Ascending aorta (tissue), 2 donors: ENCODE results near the gene HSPBP1. TPM values are rescaled to one million over a fixed set of nuclear protein-coding genes. Genes with fewer than 3 reads are reported as not detected.
"Not testable (repeated sequence)": the region's sequence is repeated elsewhere in the genome, so short reads cannot be mapped to it uniquely, and the experiment has no call there.

Experiments
- DNase-seq, 2 donors: peaks; one replicate each; pipeline ENCODE4 v3.0.0-alpha.2; 2019; ENCODE audit warnings: low spot score in 2 of 2
- H3K27ac ChIP-seq, 2 donors: fragments of 200-600 bp; sonication (generic); one replicate each; pipeline ENCODE4 v1.5.1; 2016 to 2017; ENCODE audit warnings: mild to moderate bottlenecking in 1 of 2
- H3K27me3 ChIP-seq: fragments of 200-600 bp; sonication (generic); one replicate; pipeline ENCODE4 v1.5.1; 2017
- H3K36me3 ChIP-seq, 2 donors: fragments of 200-600 bp; sonication (generic); one replicate each; pipeline ENCODE4 v1.5.1; 2016
- H3K4me1 ChIP-seq, 2 donors: fragments of 200-600 bp; sonication (generic); one replicate each; pipeline ENCODE4 v1.5.1; 2016 to 2017; ENCODE audit warnings: mild to moderate bottlenecking in 1 of 2
- H3K4me3 ChIP-seq, 2 donors: fragments of 200-600 bp; sonication (generic); one replicate each; pipeline ENCODE4 v1.5.1; 2016 to 2017; ENCODE audit warnings: mild to moderate bottlenecking in 1 of 2
- H3K9me3 ChIP-seq, 2 donors: fragments of 200-600 bp; sonication (generic); one replicate each; pipeline ENCODE4 v1.5.1; 2016
- intact Hi-C: fragments of 100-400 bp; cut with DNase I; formaldehyde crosslinking; loops from one replicate; pipeline ENCODE4 v1.15.1; 2023
- total RNA-seq: library from RNA; depleted of rRNA; stranded (reverse); fragments of >200 nt; gene quantifications from one replicate; pipeline ENCODE4 v1.1.0, GENCODE V29; 2016
- TF ChIP-seq, protein P1 (sequence below), 3 experiments: fragments of 200-600 bp in 2 of 3; fragments of 450-650 bp in 1 of 3; sonication (generic) in 2 of 3; IDR thresholded peaks; one replicate each; pipeline ENCODE4 v1.5.1; 2016 to 2019; ENCODE audit warnings: antibody characterized with exemption in 3 of 3, mild to moderate bottlenecking in 1 of 3, moderate library complexity in 1 of 3

The HSPBP1 gene
- total RNA-seq, 1 donor from 2014 or later = 72.7 TPM

DNA sequence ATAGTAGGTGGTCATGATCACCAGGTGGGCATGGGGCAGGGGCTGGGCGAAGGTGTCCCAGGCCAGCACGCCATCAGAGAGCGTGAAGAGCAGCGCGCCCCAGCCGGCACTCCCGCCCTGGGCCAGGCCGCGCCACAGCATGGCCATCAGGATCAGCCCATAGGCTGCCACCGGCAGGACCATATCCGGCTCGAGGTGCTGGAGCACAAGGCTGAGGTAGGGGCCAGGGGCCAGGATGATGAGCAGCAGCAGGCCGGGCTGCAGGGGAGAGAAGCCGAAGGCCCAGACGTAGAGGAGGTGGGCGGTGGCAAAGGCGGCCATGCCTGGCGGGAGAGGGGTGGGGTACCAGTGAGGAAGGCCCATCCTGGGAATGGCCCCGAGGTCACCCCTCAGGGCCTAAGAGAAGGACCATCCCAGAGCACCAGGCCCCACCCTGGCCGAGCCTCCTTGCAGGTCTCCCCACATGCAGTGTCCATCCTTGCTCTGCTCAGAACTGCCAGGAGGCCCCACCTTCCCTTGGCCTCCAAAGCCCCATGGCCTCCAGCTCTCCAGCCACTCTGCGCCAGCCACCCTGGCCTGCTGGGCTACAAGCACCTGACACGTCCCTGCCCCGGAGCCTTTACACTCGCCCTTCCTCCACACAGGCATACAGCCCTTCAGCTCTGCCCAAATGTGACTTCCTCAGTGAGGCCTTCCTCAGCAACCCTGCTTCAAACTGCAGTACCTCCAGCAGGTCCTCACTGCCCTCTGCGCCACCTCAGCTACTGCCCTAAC is 52.5 kb downstream of the HSPBP1 start:
- TF ChIP-seq, protein P1, sequence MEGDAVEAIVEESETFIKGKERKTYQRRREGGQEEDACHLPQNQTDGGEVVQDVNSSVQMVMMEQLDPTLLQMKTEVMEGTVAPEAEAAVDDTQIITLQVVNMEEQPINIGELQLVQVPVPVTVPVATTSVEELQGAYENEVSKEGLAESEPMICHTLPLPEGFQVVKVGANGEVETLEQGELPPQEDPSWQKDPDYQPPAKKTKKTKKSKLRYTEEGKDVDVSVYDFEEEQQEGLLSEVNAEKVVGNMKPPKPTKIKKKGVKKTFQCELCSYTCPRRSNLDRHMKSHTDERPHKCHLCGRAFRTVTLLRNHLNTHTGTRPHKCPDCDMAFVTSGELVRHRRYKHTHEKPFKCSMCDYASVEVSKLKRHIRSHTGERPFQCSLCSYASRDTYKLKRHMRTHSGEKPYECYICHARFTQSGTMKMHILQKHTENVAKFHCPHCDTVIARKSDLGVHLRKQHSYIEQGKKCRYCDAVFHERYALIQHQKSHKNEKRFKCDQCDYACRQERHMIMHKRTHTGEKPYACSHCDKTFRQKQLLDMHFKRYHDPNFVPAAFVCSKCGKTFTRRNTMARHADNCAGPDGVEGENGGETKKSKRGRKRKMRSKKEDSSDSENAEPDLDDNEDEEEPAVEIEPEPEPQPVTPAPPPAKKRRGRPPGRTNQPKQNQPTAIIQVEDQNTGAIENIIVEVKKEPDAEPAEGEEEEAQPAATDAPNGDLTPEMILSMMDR (IDR thresholded peaks at IDR 0.05) = no peak

GRCh38 chr19:55226788-55227187 is 53.1 kb downstream of the HSPBP1 start:
- no peaks in the 10 kb centered on the region for H3K9me3 ChIP-seq
- peaks cover 46 to 52% of the 10 kb centered on the region in 2 donors for H3K36me3 ChIP-seq
- H3K27ac ChIP-seq = no peak overlapping the region

More for the DNA sequence above, 52.5 kb downstream of the HSPBP1 start:
- no peak overlapping the region for H3K27ac ChIP-seq
- H3K4me1 ChIP-seq = no peaks in the 10 kb centered on the region
- H3K36me3 ChIP-seq = peaks cover 52 to 58% of the 10 kb centered on the region in 2 donors
- DNase-seq = no peak
- H3K4me3 ChIP-seq = no peak overlapping the region
- H3K27me3 ChIP-seq = no peaks in the 10 kb centered on the region
- H3K9me3 ChIP-seq = no peaks in the 10 kb centered on the region
- intact Hi-C loops = no loop called here

GRCh38 chr19:55226273-55226672 is 53.6 kb downstream of the HSPBP1 start:
- DNase-seq = no peak

More at GRCh38 chr19:55226788-55227187, 53.1 kb downstream of the HSPBP1 start:
- no peak for DNase-seq
- intact Hi-C loops = no loop called here
- no peak overlapping the region for H3K4me3 ChIP-seq
- TF ChIP-seq, protein P1 (IDR thresholded peaks at IDR 0.05) = no peak
- H3K4me1 ChIP-seq = no peaks in the 10 kb centered on the region
- H3K27me3 ChIP-seq = no peaks in the 10 kb centered on the region

DNA sequence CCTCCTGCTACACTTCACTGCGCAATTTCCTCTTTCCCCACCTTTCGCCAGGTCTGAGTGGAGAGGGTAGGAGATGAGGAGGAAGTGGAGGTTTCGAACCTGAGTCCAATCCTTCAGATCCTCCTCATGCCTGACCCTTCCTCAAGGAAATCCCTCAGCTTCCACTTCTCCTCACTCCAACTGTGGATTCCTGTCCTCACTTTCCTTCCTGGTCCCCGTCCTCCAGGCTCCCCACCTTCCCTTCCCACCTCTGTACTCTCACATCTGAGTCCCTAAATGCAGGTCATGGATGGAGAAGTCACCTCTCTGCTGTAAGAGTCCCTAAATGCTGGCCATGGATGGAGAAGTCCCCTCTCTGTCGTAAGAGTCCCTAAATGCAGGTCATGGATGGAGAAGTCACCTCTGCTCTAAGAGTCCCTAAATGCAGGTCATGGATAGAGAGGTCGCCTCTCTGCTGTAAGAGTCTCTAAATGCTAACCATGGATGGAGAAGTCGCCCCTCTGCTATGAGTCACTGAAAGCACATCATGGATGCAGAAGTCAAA is 54.4 kb downstream of the HSPBP1 start:
- intact Hi-C loops = no loop called here
- Histone ChIP-seq H3K9me3 (no peaks in the 10 kb centered on the region), H3K4me1 (no peaks in the 10 kb centered on the region), H3K36me3 (peaks cover 33 to 39% of the 10 kb centered on the region in 2 donors), H3K27ac (no peak overlapping the region), H3K4me3 (no peak overlapping the region), H3K27me3 (no peaks in the 10 kb centered on the region)
- TF ChIP-seq, protein P1 (IDR thresholded peaks at IDR 0.05) = no peak
- no peak for DNase-seq

More at GRCh38 chr19:55226273-55226672, 53.6 kb downstream of the HSPBP1 start:
- no peaks in the 10 kb centered on the region for H3K27me3 ChIP-seq
- TF ChIP-seq, protein P1 (IDR thresholded peaks at IDR 0.05) = no peak
- peaks cover 41 to 47% of the 10 kb centered on the region in 2 donors for H3K36me3 ChIP-seq
- no peak overlapping the region for H3K4me3 ChIP-seq
- H3K27ac ChIP-seq = no peak overlapping the region
- intact Hi-C loops = no loop called here
- no peaks in the 10 kb centered on the region for H3K9me3 ChIP-seq
- no peaks in the 10 kb centered on the region for H3K4me1 ChIP-seq

GRCh38 chr19:55224679-55225414 is 55.1 kb downstream of the HSPBP1 start:
- H3K4me1 ChIP-seq, H3K4me3 ChIP-seq, H3K27me3 ChIP-seq, H3K9me3 ChIP-seq, intact Hi-C loops, H3K27ac ChIP-seq, DNase-seq: not testable (repeated sequence)
- H3K36me3 ChIP-seq = peaks cover 26 to 33% of the 10 kb centered on the region in 2 donors
